ENCODE results near the gene CYB561. TPM values are rescaled to one million over a fixed set of nuclear protein-coding genes. Genes with fewer than 3 reads are reported as not detected.

Gene CYB561
- total and polyA plus RNA-seq, 2 donors (not counting 1 experiment from before 2014, with no cell fraction given): 3.5 to 4.9 TPM

- no peaks in the 10 kb centered on the region for H3K9me3 Mint-ChIP-seq (ENCODE audit: insufficient read depth)
- DNase-seq: no peak
- H4K20me1 ChIP-seq (ENCODE audit: control insufficient read depth, insufficient read depth, low read length, poor library complexity, severe bottlenecking): no peaks in the 10 kb centered on the region
- no peak for ATAC-seq (ENCODE audit: low read depth)
- peaks cover 6% of the 10 kb centered on the region for H3K27me3 Mint-ChIP-seq
- H3K27ac ChIP-seq (ENCODE audit: low read length in 2 of 2): no peak overlapping the region
- H3K4me1 Mint-ChIP-seq: no peaks in the 10 kb centered on the region
- ChIA-PET POLR2A (no interaction called here), CTCF (interaction anchor here (0.9 to 1.6 kb wide), 2 partner anchors 9 to 28 kb away, joined by 3 read pairs; no protein-coding TSS in a partner anchor)
- peaks cover 0 to 2% of the 10 kb centered on the region in 2 experiments for H3K36me3 ChIP-seq (replicated peaks in 1 of 2; ENCODE audit: control extremely low read depth in 1 of 2, control insufficient read depth in 1 of 2, extremely low read depth in 1 of 2, insufficient read depth in 2 of 2, low read length in 1 of 2)
- peaks cover 0 to 4% (median 0%) of the 10 kb centered on the region in 4 experiments for H3K27me3 ChIP-seq (replicated peaks in 1 of 4; ENCODE audit: control extremely low read depth in 1 of 4, control insufficient read depth in 3 of 4, insufficient read depth in 4 of 4, low read length in 3 of 4)
- intact Hi-C loops (cut with micrococcal nuclease): no loop called here
- no CpG with 5 or more reads among the region's 3 CpGs for WGBS (ENCODE audit: insufficient coverage)
- no peak overlapping the region for H3K9ac ChIP-seq (ENCODE audit: low read length)
- H3K4me1 ChIP-seq (ENCODE audit: control insufficient read depth in 2 of 2, insufficient read depth in 2 of 2, low read length in 2 of 2): no peaks in the 10 kb centered on the region
- no peak overlapping the region for H3K27ac Mint-ChIP-seq
- H3K79me2 ChIP-seq (ENCODE audit: control insufficient read depth, insufficient read depth, low read length): no peaks in the 10 kb centered on the region
- no peaks in the 10 kb centered on the region for H3K9me3 ChIP-seq (ENCODE audit: control extremely low read depth in 1 of 3, control insufficient read depth in 2 of 3, insufficient read depth in 1 of 3, low read length in 2 of 3)
- no peak overlapping the region for H3K4me3 ChIP-seq (ENCODE audit: control extremely low read depth in 1 of 5, extremely low read depth in 1 of 5, insufficient read depth in 1 of 5, low read depth in 2 of 5, low read length in 4 of 5)
- no peak overlapping the region for H2AFZ ChIP-seq (ENCODE audit: insufficient read depth, low read depth, low read length, poor library complexity, severe bottlenecking)
- no peak overlapping the region for H3K4me3 Mint-ChIP-seq
- TF ChIP-seq EZH2 (IDR thresholded peaks at IDR 0.05; ENCODE audit: borderline replicate concordance, insufficient read depth, low read depth, low read length, poor library complexity, severe bottlenecking) (no peak), CTCF (IDR thresholded peaks at IDR 0.05) (no peak)
- H3K4me2 ChIP-seq (replicated peaks; ENCODE audit: low read depth, low read length, poor library complexity, severe bottlenecking): no peak overlapping the region
Measured at GRCh38 chr17:63413128-63413527, 33.0 kb downstream of the CYB561 start.

GRCh38 chr17:63412234-63412633 is 33.9 kb downstream of the CYB561 start:
- intact Hi-C loops (cut with micrococcal nuclease): no loop called here
- POLR2A ChIA-PET: no interaction called here
- TF ChIP-seq CTCF (IDR thresholded peaks at IDR 0.05) (no peak), EZH2 (IDR thresholded peaks at IDR 0.05; ENCODE audit: borderline replicate concordance, insufficient read depth, low read depth, low read length, poor library complexity, severe bottlenecking) (no peak)
- Histone ChIP-seq H3K27me3 (replicated peaks in 1 of 4; ENCODE audit: control extremely low read depth in 1 of 4, control insufficient read depth in 3 of 4, insufficient read depth in 4 of 4, low read length in 3 of 4) (peaks cover 0 to 4% (median 0%) of the 10 kb centered on the region in 4 experiments), H3K36me3 (replicated peaks in 1 of 2; ENCODE audit: control extremely low read depth in 1 of 2, control insufficient read depth in 1 of 2, extremely low read depth in 1 of 2, insufficient read depth in 2 of 2, low read length in 1 of 2) (peaks cover 0 to 2% of the 10 kb centered on the region in 2 experiments), H3K4me1 (ENCODE audit: control insufficient read depth in 2 of 2, insufficient read depth in 2 of 2, low read length in 2 of 2) (no peaks in the 10 kb centered on the region), H4K20me1 (ENCODE audit: control insufficient read depth, insufficient read depth, low read length, poor library complexity, severe bottlenecking) (no peaks in the 10 kb centered on the region), H3K4me2 (replicated peaks; ENCODE audit: low read depth, low read length, poor library complexity, severe bottlenecking) (no peak overlapping the region), H3K27ac (ENCODE audit: low read length in 2 of 2) (no peak overlapping the region), H3K4me3 (ENCODE audit: control extremely low read depth in 1 of 5, extremely low read depth in 1 of 5, insufficient read depth in 1 of 5, low read depth in 2 of 5, low read length in 4 of 5) (no peak overlapping the region), H3K9ac (ENCODE audit: low read length) (no peak overlapping the region), H3K79me2 (ENCODE audit: control insufficient read depth, insufficient read depth, low read length) (no peaks in the 10 kb centered on the region), H2AFZ (ENCODE audit: insufficient read depth, low read depth, low read length, poor library complexity, severe bottlenecking) (no peak overlapping the region), H3K9me3 (ENCODE audit: control extremely low read depth in 1 of 3, control insufficient read depth in 2 of 3, insufficient read depth in 1 of 3, low read length in 2 of 3) (no peaks in the 10 kb centered on the region)
- no peaks in the 10 kb centered on the region for H3K9me3 Mint-ChIP-seq (ENCODE audit: insufficient read depth)
- no peaks in the 10 kb centered on the region for H3K4me1 Mint-ChIP-seq
- no peak overlapping the region for H3K4me3 Mint-ChIP-seq
- no peak for ATAC-seq (ENCODE audit: low read depth)
- 89% methylated on average over 6 of the region's 6 CpGs for WGBS (ENCODE audit: insufficient coverage)
- DNase-seq: no peak
- H3K27ac Mint-ChIP-seq: no peak overlapping the region
- CTCF ChIA-PET: interaction anchor here (0.7 to 1.5 kb wide), 2 partner anchors 859 to 1745 kb away, joined by 3 to 4 read pairs; no protein-coding TSS in a partner anchor
- H3K27me3 Mint-ChIP-seq: peaks cover 6% of the 10 kb centered on the region
